ENCODE data around the gene TCF19.
A peak's percentile ranks its signal among the peaks of the same experiment; 100 is the strongest.
"Not testable (repeated sequence)": the region's sequence is repeated elsewhere in the genome, so short reads cannot be mapped to it uniquely, and the experiment has no call there.

The TCF19 gene

GRCh38 chr6:31183859-31184258 is 25.5 kb downstream of the TCF19 start:
- DNase-seq, result not testable (repeated sequence)

- not testable (repeated sequence) for DNase-seq
These were observed 27.3 kb downstream of the TCF19 start for GRCh38 chr6:31185695-31186051.

GRCh38 chr6:31186052-31186734 is 27.8 kb downstream of the TCF19 start:
- no peak for DNase-seq

DNA sequence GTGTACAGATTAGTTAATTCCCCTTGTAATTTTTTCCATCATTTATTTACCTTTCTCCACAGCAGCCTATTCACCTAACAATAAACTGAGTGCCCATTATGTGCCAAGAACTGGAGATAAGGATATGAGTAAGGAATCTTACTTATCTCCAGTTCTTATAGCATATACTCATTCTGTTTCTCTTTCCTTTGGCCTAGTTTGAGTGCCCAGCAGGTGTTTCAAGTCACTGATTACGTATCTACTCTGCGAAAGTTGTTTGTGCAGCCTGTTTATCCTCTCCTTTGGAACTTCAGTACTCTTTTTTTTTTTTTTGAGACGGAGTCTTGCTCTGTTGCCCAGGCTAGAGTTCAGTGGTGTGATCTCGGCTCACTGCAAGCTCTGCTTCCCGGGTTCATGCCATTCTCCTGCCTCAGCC is 29.4 kb downstream of the TCF19 start:
- no peak for DNase-seq

DNA sequence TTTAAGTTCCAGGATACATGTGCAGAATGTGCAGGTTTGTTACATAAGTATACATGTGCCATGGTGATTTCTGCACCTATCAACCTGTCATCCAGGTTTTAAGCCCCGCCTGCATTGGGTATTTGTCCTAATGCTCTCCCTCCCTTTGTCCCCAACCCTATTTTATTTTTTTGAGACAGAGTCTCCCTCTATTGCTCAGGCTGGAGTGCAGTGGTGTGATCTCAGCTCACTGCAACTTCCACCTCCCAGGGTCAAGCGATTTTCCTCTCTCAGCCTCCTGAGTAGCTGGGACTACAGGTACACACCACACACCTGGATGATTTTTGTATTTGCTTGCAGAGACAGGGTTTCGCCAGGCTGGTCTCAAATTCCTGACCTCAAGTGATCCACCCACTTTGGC is 30.8 kb downstream of the TCF19 start:
- DNase-seq, result not testable (repeated sequence)

GRCh38 chr6:31190488-31190887 is 32.1 kb downstream of the TCF19 start:
- no peak for DNase-seq

GRCh38 chr6:31192431-31193105 is 34.2 kb downstream of the TCF19 start:
- peak; percentile 62 to 79 (median 72) for DNase-seq

DNA sequence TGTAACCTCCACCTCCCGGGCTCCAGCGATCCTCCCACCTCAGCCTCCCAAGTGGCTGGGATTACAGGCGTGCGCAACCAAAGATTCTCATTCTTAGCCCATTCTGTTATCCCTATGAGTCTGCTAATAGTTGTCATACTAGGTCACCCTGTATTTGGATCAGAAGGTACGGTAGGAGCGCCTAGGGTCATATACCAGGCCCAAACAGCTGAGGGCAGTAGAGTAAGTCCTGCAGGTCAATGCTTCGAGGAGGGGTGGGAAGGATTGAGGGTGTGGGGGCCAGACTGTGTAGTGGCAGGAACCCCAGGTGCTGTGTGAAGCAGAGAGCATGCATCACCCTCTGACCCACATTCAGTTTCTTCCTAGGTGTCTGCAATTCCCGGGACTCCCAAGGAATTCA is 34.8 kb downstream of the TCF19 start:
- DNase-seq, result no peak

- no peak for DNase-seq
These were observed 35.9 kb downstream of the TCF19 start for GRCh38 chr6:31194061-31194834.

- DNase-seq, result not testable (repeated sequence)
These were observed 37.1 kb downstream of the TCF19 start for GRCh38 chr6:31195308-31195979.

- DNase-seq, result not testable (repeated sequence)
These were observed 38.0 kb downstream of the TCF19 start for GRCh38 chr6:31196251-31197022.

DNA sequence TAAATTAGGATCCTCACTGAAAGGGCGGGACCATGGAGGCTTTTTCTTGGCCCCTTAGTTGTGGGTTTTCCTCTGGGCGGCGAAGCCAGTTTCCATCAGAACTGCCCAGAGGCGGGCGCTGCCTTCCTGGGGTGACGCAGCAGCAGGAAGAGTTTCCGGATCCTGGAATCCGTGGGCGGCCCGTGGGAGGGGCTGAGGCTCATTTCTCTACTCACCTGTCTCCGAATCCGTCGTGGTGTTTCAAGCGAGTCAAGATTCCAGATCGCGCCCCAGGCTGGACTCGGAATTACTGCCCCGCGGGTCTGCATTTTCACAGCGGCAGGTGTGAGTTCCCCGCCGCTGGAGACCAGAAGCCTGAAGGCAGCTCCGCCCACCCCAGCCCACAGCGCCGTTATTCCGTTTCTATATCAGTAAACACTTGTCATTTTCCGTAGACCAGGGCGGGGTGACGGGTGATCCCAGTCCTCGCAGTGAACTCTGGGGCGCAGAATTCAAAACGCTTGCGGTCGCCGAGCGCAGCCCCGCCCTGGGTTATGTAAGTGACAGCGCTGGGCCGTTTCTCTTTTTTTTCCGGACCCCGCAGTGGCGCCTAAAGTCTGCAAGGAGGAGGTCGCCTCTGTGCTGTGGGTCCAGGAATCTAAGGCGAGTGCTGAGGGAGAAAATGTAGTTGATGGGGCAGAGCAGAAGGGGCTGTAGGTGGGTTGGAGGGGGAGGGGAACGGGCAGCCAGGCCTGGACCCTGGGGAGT is 39.3 kb downstream of the TCF19 start:
- peak; percentile 93 to 96 (median 96) for DNase-seq

GRCh38 chr6:31199105-31199452 is 40.7 kb downstream of the TCF19 start:
- DNase-seq, result not testable (repeated sequence)

GRCh38 chr6:31202259-31203166 is 44.1 kb downstream of the TCF19 start:
- DNase-seq, result peak in 1 of 4 experiments; percentile 16

DNA sequence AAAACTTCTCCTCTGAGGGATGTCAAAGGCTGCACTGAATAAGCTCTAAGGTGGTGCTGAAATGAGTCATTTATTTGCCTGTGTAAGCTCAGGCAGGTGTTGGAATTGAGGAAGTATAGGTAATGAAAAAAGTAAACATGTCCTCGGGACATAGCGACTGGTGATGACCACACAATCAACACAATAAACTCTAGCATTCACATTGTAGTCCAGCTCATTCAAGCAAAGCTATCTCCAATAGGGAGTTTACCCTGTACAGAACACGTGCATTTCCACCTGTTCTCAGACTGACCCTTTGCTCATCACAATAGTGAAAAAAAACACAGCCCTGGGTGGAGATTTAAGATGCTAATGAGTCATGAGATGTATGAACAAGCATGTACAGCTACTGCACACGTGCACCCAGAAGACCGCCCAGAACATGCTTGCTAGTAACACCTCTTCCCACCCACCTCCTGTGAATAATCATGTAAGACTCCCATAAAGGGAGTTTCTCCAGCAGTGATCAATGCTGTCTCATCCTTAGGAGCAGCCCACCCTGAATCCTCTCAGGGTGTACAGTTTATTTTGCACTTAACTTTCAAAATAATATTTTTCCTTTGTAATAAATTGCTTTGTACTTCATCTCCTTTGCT is 45.1 kb downstream of the TCF19 start:
- peak in 3 of 4 experiments; percentile 57 to 83 (median 71) for DNase-seq

- DNase-seq, result peak in 2 of 4 experiments; percentile 24 to 48
These were observed 46.4 kb downstream of the TCF19 start for GRCh38 chr6:31204751-31205145.

GRCh38 chr6:31205638-31206037 is 47.2 kb downstream of the TCF19 start:
- DNase-seq, result no peak

DNA sequence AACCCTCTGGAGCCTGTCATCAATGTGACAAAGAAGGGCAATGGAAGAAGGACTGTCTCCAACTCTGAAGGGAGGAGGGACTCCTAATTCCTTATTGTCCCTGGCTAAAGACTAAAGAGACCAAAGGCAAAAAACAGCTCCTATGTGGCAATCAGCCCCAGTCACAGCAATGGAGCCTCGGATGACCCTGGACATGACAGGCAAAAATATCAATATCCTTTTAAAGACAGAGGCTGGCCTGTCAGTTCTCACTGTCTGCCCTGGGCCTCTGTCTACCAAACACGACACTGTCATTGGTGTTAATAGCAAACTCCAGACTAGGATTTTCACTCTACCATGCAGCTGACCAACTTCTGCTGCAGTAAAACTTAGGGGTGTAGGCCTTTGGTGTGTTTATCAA is 50.1 kb downstream of the TCF19 start:
- no peak for DNase-seq

- DNase-seq, result no peak
These were observed 50.7 kb downstream of the TCF19 start for GRCh38 chr6:31209137-31209536.

- DNase-seq, result no peak
These were observed 51.7 kb downstream of the TCF19 start for GRCh38 chr6:31210123-31210522.
